ENCODE results near the gene NEURL1B.

DNA sequence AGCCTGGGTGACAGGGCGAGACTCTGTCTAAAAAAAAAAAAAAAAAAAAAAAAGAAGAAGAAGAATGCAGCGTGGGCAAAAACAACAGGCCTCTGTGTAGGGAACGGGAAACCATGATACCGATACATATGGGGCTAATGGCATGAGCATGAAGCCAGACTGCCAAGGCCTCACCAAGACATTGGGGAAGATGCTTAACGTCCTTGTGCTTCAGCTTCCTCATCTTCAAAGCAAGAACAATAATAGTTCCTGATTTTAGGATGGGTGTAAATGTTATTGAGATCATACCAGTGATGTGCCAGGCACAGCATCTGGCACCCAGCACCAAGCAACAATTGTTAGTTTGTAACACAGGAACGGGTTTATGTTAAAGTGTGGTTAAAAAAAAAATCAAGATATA lies 51.4 kb downstream of the NEURL1B start:
- TF ChIP-seq, protein P1, sequence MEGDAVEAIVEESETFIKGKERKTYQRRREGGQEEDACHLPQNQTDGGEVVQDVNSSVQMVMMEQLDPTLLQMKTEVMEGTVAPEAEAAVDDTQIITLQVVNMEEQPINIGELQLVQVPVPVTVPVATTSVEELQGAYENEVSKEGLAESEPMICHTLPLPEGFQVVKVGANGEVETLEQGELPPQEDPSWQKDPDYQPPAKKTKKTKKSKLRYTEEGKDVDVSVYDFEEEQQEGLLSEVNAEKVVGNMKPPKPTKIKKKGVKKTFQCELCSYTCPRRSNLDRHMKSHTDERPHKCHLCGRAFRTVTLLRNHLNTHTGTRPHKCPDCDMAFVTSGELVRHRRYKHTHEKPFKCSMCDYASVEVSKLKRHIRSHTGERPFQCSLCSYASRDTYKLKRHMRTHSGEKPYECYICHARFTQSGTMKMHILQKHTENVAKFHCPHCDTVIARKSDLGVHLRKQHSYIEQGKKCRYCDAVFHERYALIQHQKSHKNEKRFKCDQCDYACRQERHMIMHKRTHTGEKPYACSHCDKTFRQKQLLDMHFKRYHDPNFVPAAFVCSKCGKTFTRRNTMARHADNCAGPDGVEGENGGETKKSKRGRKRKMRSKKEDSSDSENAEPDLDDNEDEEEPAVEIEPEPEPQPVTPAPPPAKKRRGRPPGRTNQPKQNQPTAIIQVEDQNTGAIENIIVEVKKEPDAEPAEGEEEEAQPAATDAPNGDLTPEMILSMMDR (IDR thresholded peaks at IDR 0.05): no peak
- TF ChIP-seq POLR2A (IDR thresholded peaks at IDR 0.05): no peak

Data from right lobe of liver (tissue), 4 donors.